Measurements from ENCODE around the gene CRAT.

- TF ChIP-seq EZH2 (IDR thresholded peaks at IDR 0.05; ENCODE audit: low read length, missing control alignments) = no peak
- TF ChIP-seq, protein P1, sequence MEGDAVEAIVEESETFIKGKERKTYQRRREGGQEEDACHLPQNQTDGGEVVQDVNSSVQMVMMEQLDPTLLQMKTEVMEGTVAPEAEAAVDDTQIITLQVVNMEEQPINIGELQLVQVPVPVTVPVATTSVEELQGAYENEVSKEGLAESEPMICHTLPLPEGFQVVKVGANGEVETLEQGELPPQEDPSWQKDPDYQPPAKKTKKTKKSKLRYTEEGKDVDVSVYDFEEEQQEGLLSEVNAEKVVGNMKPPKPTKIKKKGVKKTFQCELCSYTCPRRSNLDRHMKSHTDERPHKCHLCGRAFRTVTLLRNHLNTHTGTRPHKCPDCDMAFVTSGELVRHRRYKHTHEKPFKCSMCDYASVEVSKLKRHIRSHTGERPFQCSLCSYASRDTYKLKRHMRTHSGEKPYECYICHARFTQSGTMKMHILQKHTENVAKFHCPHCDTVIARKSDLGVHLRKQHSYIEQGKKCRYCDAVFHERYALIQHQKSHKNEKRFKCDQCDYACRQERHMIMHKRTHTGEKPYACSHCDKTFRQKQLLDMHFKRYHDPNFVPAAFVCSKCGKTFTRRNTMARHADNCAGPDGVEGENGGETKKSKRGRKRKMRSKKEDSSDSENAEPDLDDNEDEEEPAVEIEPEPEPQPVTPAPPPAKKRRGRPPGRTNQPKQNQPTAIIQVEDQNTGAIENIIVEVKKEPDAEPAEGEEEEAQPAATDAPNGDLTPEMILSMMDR (conservative IDR thresholded peaks at IDR 0.05 in 1 of 2, IDR thresholded peaks at IDR 0.05 in 1 of 2; ENCODE audit: low read depth in 1 of 2, low read length in 2 of 2) = no peak
Observed at GRCh38 chr9:129139993-129140396, 29.4 kb upstream of the CRAT start.
